Body of pancreas (tissue), 4 donors: ENCODE measurements around the gene PERP.

Experiments
- CTCF ChIP-seq, 7 experiments: fragments of 450-650 bp in 4 of 7; fragments of 200-600 bp in 3 of 7; sonication (generic) in 3 of 7; IDR thresholded peaks; one replicate each; pipeline ENCODE4 v1.5.1; 2016 to 2019; ENCODE audit warnings: antibody characterized with exemption in 7 of 7
- POLR2A ChIP-seq, 3 donors: fragments of 450-650 bp; IDR thresholded peaks; one replicate each; pipeline ENCODE4 v1.6.1; 2016; ENCODE audit warnings: antibody characterized with exemption in 3 of 3, mild to moderate bottlenecking in 2 of 3

GRCh38 chr6:138155443-138155842 lies 48.2 kb upstream of the PERP start:
- TF ChIP-seq CTCF (IDR thresholded peaks at IDR 0.05) (no peak), POLR2A (IDR thresholded peaks at IDR 0.05) (no peak)
